H9 (cell line): ENCODE results near the gene LSM4. TPM values are rescaled to one million over a fixed set of nuclear protein-coding genes. Genes with fewer than 3 reads are reported as not detected.

Source experiments
- DNase-seq: peaks from one replicate; pipeline ENCODE4 v3.0.0-alpha.2; 2017
- H2AFZ ChIP-seq: one replicate; pipeline ENCODE4 v1.6.1; 2013; ENCODE audit warnings: mild to moderate bottlenecking, low read length, control low read depth, moderate library complexity
- H2AK5ac ChIP-seq: 2 replicates; pipeline ENCODE4 v1.6.1; 2013; ENCODE audit warnings: low read length, control low read depth, mixed read lengths; ENCODE audit not compliant: insufficient read length
- H2BK120ac ChIP-seq: one replicate; pipeline ENCODE4 v1.6.1; 2013; ENCODE audit warnings: low read depth, mild to moderate bottlenecking, low read length, control low read depth, inconsistent platforms; ENCODE audit not compliant: poor library complexity, severe bottlenecking
- H2BK12ac ChIP-seq: 2 replicates; pipeline ENCODE4 v1.6.1; 2013; ENCODE audit warnings: low read length, control low read depth, mixed read lengths, low read depth; ENCODE audit not compliant: insufficient read length
- H2BK15ac ChIP-seq: 2 replicates; pipeline ENCODE4 v1.6.1; 2013; ENCODE audit warnings: low read depth, low read length, control low read depth
- H2BK20ac ChIP-seq: one replicate; pipeline ENCODE4 v1.6.1; 2013; ENCODE audit warnings: low read depth, mild to moderate bottlenecking, low read length, control low read depth, inconsistent platforms; ENCODE audit not compliant: poor library complexity, severe bottlenecking
- H2BK5ac ChIP-seq: 2 replicates; pipeline ENCODE4 v1.6.1; 2013; ENCODE audit warnings: low read length, control low read depth, mixed read lengths; ENCODE audit not compliant: insufficient read length
- H3K14ac ChIP-seq: 2 replicates; pipeline ENCODE4 v1.6.1; 2013; ENCODE audit warnings: low read length, control low read depth; ENCODE audit not compliant: insufficient read depth
- H3K18ac ChIP-seq: 2 replicates; pipeline ENCODE4 v1.6.1; 2013; ENCODE audit warnings: low read depth, mild to moderate bottlenecking, mixed read lengths, low read length, control low read depth; ENCODE audit not compliant: insufficient read length
- H3K23ac ChIP-seq: 2 replicates; pipeline ENCODE4 v1.6.1; 2013; ENCODE audit warnings: low read length, control low read depth, mixed read lengths, low read depth; ENCODE audit not compliant: insufficient read length
- H3K23me2 ChIP-seq: 2 replicates; pipeline ENCODE4 v1.6.1; 2013; ENCODE audit warnings: low read depth, mild to moderate bottlenecking, mixed read lengths, low read length, control low read depth; ENCODE audit not compliant: insufficient read length, poor library complexity, severe bottlenecking
- H3K27ac ChIP-seq: 2 replicates; pipeline ENCODE4 v1.5.1; 2013; ENCODE audit warnings: low read length, control low read depth, mixed read lengths, low read depth; ENCODE audit not compliant: insufficient read length
- H3K27me3 ChIP-seq: 2 replicates; pipeline ENCODE4 v1.6.1; 2013; ENCODE audit warnings: low read length, control low read depth, inconsistent platforms; ENCODE audit not compliant: insufficient read depth
- H3K4ac ChIP-seq: 2 replicates; pipeline ENCODE4 v1.6.1; 2013; ENCODE audit warnings: low read depth, mild to moderate bottlenecking, control low read depth, inconsistent platforms, low read length, moderate library complexity
- H3K4me1 ChIP-seq: 2 replicates; pipeline ENCODE4 v1.6.1; 2013; ENCODE audit warnings: low read length, control low read depth, inconsistent platforms; ENCODE audit not compliant: insufficient read depth
- H3K4me2 ChIP-seq: 2 replicates; pipeline ENCODE4 v1.6.1; 2013; ENCODE audit warnings: low read length, control low read depth, mixed read lengths; ENCODE audit not compliant: insufficient read length, insufficient read depth
- H3K56ac ChIP-seq: 2 replicates; pipeline ENCODE4 v1.6.1; 2013; ENCODE audit warnings: low read depth, mild to moderate bottlenecking, mixed read lengths, low read length, control low read depth; ENCODE audit not compliant: insufficient read length
- H3K79me1 ChIP-seq: 2 replicates; pipeline ENCODE4 v1.6.1; 2013; ENCODE audit warnings: low read depth, mild to moderate bottlenecking, moderate library complexity, low read length, control low read depth, inconsistent platforms; ENCODE audit not compliant: insufficient read depth, poor library complexity, severe bottlenecking
- H3K79me2 ChIP-seq: 2 replicates; pipeline ENCODE4 v1.6.1; 2013; ENCODE audit warnings: low read length, control low read depth, inconsistent platforms; ENCODE audit not compliant: insufficient read depth
- H3K9ac ChIP-seq: 2 replicates; pipeline ENCODE4 v1.6.1; 2013; ENCODE audit warnings: low read length, control low read depth, mixed read lengths; ENCODE audit not compliant: insufficient read length; ENCODE audit errors: extremely low read depth
- H3K9me3 ChIP-seq: one replicate; pipeline ENCODE4 v1.6.1; 2013; ENCODE audit warnings: low read depth, low read length, inconsistent platforms; ENCODE audit not compliant: control insufficient read depth
- H3T11ph ChIP-seq: one replicate; pipeline ENCODE4 v1.6.1; 2013; ENCODE audit warnings: mild to moderate bottlenecking, low read length, control low read depth, inconsistent platforms
- H4K20me1 ChIP-seq: one replicate; pipeline ENCODE4 v1.6.1; 2013; ENCODE audit not compliant: control insufficient read depth, insufficient read length, insufficient read depth
- H4K5ac ChIP-seq: 2 replicates; pipeline ENCODE4 v1.6.1; 2013; ENCODE audit warnings: low read depth, mild to moderate bottlenecking, mixed read lengths, low read length, control low read depth; ENCODE audit not compliant: insufficient read length
- H4K8ac ChIP-seq: replicated peaks from 2 replicates; pipeline ENCODE4 v1.6.1; 2013; ENCODE audit warnings: low read length, control low read depth, mixed read lengths, low read depth; ENCODE audit not compliant: insufficient read length
- H4K91ac ChIP-seq: 2 replicates; pipeline ENCODE4 v1.6.1; 2013; ENCODE audit warnings: low read depth, mild to moderate bottlenecking, moderate library complexity, mixed read lengths, low read length, control low read depth; ENCODE audit not compliant: insufficient read length
- H3K27ac Mint-ChIP-seq, 3 experiments: 2 replicates in 2 of 3; 3 replicates in 1 of 3; pipeline ENCODE4 v1.8.0; 2020 to 2021; ENCODE audit warnings: mixed read lengths in 3 of 3, mild to moderate bottlenecking in 1 of 3, moderate library complexity in 1 of 3
- H3K27me3 Mint-ChIP-seq: 2 replicates; pipeline ENCODE4 v1.8.0; 2021; ENCODE audit warnings: low read depth, mild to moderate bottlenecking, moderate library complexity, mixed read lengths
- H3K36me3 Mint-ChIP-seq, 3 experiments: 2 replicates in 2 of 3; 3 replicates in 1 of 3; pipeline ENCODE4 v1.8.0; 2020 to 2021; ENCODE audit warnings: low read depth in 3 of 3, mixed read lengths in 3 of 3; ENCODE audit not compliant: insufficient read depth in 1 of 3
- H3K4me1 Mint-ChIP-seq, 2 experiments: 2 replicates each; pipeline ENCODE4 v1.8.0; 2020; ENCODE audit warnings: mixed read lengths in 2 of 2
- H3K4me3 Mint-ChIP-seq, 2 experiments: 2 replicates in 1 of 2; 3 replicates in 1 of 2; pipeline ENCODE4 v1.8.0; 2020 to 2021; ENCODE audit warnings: mild to moderate bottlenecking in 2 of 2, mixed read lengths in 2 of 2, moderate library complexity in 1 of 2
- H3K9me3 Mint-ChIP-seq, 2 experiments: 2 replicates in 1 of 2; 3 replicates in 1 of 2; pipeline ENCODE4 v1.8.0; 2020; ENCODE audit warnings: mild to moderate bottlenecking in 2 of 2, mixed read lengths in 2 of 2, moderate library complexity in 1 of 2
- CTCF ChIP-seq: fragments of 200-600 bp; sonication (generic); conservative IDR thresholded peaks from 3 replicates; pipeline ENCODE4 v1.8.0; 2021; ENCODE audit warnings: antibody characterized with exemption, mild to moderate bottlenecking
- WGBS: extraction: QIAGEN DNeasy Blood & Tissue Kit; methylation state at CpG from one replicate; pipeline ENCODE4 v1.1.7; 2013; ENCODE audit warnings: missing lambda C conversion rate, low lambda C conversion rate, mixed read lengths; ENCODE audit not compliant: insufficient read length; ENCODE audit errors: extremely low coverage; 5-methylcytosine and 5-hydroxymethylcytosine counted together
- total RNA-seq: library from RNA; stranded (reverse); gene quantifications from 2 replicates; pipeline ENCODE4 v1.2.1, GENCODE V29; 2021

LSM4 gene
- total RNA-seq, 1 experiment from 2014 or later: 342 TPM

GRCh38 chr19:18328340-18329034, 5.6 kb upstream of the LSM4 start:
- H2AK5ac ChIP-seq: no peak overlapping the region
- no peak overlapping the region for H3K27ac ChIP-seq
- no peak overlapping the region for H2BK15ac ChIP-seq
- H2BK12ac ChIP-seq: no peak overlapping the region
- H4K91ac ChIP-seq: no peak overlapping the region
- H3K27me3 Mint-ChIP-seq: peaks cover 1% of the 10 kb centered on the region; the same call in 1 of the 2 replicates
- H3K27me3 ChIP-seq: no peaks in the 10 kb centered on the region
- peak overlapping the region; percentile 63 to 81 for H3K4me3 Mint-ChIP-seq
- no peak overlapping the region for H3K4ac ChIP-seq
- H3K9me3 Mint-ChIP-seq: no peaks in the 10 kb centered on the region
- H4K5ac ChIP-seq: no peak overlapping the region
- no peak overlapping the region for H3K18ac ChIP-seq
- H3K4me1 Mint-ChIP-seq: peaks cover 18 to 25% of the 10 kb centered on the region in 2 experiments
- DNase-seq: peak; percentile 95
- H3K36me3 Mint-ChIP-seq: no peaks in the 10 kb centered on the region
- H3K79me2 ChIP-seq: no peaks in the 10 kb centered on the region
- no peak overlapping the region for H3K56ac ChIP-seq
- H2BK5ac ChIP-seq: no peak overlapping the region
- TF ChIP-seq CTCF: peak; percentile 84
- no CpG with 5 or more reads among the region's 9 CpGs for WGBS
- H2BK120ac ChIP-seq: no peak overlapping the region
- H3K23me2 ChIP-seq: peaks cover 2% of the 10 kb centered on the region
- no peak overlapping the region for H3K23ac ChIP-seq
- no peak overlapping the region for H2BK20ac ChIP-seq
- no peaks in the 10 kb centered on the region for H4K20me1 ChIP-seq
- H3T11ph ChIP-seq: no peak overlapping the region
- H3K27ac Mint-ChIP-seq: peak overlapping the region in 2 of 3 experiments; percentile 85 to 91; a peak in 5 of 7 replicates
- no peaks in the 10 kb centered on the region for H3K9me3 ChIP-seq
- H2AFZ ChIP-seq: no peak overlapping the region
- no peaks in the 10 kb centered on the region for H3K79me1 ChIP-seq
- no peaks in the 10 kb centered on the region for H3K4me1 ChIP-seq
- no peak overlapping the region for H3K14ac ChIP-seq
- peak overlapping the region; percentile 62 for H3K4me2 ChIP-seq
- no peak overlapping the region for H3K9ac ChIP-seq
- H4K8ac ChIP-seq: no peak overlapping the region
